HAP-1 (cell line): ENCODE data around the gene TSN.
"Not testable (repeated sequence)": the region's sequence is repeated elsewhere in the genome, so short reads cannot be mapped to it uniquely, and the experiment has no call there.

Experiments used
- DNase-seq, 2 experiments: peaks; one replicate each; pipeline ENCODE4 v3.0.0-alpha.2; 2016 to 2020; ENCODE audit warnings: low spot score in 2 of 2
- H3K27me3 ChIP-seq: fragments of 250-450 bp; sonication (Bioruptor Pico); 2 replicates; pipeline ENCODE4 v1.5.1; 2020; ENCODE audit warnings: low read depth, mild to moderate bottlenecking, moderate library complexity
- H3K36me3 ChIP-seq: fragments of 250-450 bp; sonication (Bioruptor Pico); replicated peaks from 2 replicates; pipeline ENCODE4 v1.5.1; 2020; ENCODE audit warnings: mild to moderate bottlenecking
- H3K4me1 ChIP-seq: fragments of 250-450 bp; sonication (Bioruptor Pico); 2 replicates; pipeline ENCODE4 v1.5.1; 2020; ENCODE audit warnings: mild to moderate bottlenecking
- H3K4me3 ChIP-seq: fragments of 250-450 bp; sonication (Bioruptor Pico); 2 replicates; pipeline ENCODE4 v1.5.1; 2020; ENCODE audit warnings: mild to moderate bottlenecking, moderate library complexity
- H3K9me3 ChIP-seq: fragments of 250-450 bp; sonication (Bioruptor Pico); 2 replicates; pipeline ENCODE4 v1.5.1; 2020; ENCODE audit warnings: mild to moderate bottlenecking, moderate library complexity
- in situ Hi-C: fragments of 300-500 bp; cut with MboI; formaldehyde crosslinking; loops from 3 replicates; pipeline ENCODE4 v1.14.3; 2020; ENCODE audit warnings: low sequenced_read_pairs, inconsistent platforms, mixed read lengths

The TSN gene

DNA sequence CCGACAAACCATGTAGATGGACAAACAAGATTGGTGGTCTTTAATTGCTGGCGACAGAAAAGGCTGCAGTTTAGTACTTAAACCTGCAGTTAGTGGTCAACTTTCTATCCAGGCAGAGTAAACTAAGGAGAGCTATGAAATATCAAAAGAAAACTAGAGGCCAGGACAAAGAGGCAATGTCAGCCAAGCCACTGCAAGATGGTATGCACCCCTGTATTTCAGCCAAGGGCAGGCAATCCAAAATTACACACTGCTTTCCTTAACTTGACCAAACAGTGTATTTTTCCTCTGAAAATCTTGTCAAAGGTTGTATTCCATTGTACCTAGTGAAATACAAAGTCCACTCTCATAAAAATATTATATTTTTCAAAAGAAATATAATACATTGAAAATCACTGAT is 28.1 kb upstream of the TSN start:
- Histone ChIP-seq H3K36me3 (peaks cover 47% of the 10 kb centered on the region), H3K27me3 (no peaks in the 10 kb centered on the region), H3K4me1 (no peaks in the 10 kb centered on the region), H3K9me3 (no peaks in the 10 kb centered on the region), H3K4me3 (no peak overlapping the region)
- DNase-seq, result no peak
- in situ Hi-C loops, result loop anchor here (10.0 kb wide), 1 partner anchor 333 kb away; no protein-coding TSS in a partner anchor

DNA sequence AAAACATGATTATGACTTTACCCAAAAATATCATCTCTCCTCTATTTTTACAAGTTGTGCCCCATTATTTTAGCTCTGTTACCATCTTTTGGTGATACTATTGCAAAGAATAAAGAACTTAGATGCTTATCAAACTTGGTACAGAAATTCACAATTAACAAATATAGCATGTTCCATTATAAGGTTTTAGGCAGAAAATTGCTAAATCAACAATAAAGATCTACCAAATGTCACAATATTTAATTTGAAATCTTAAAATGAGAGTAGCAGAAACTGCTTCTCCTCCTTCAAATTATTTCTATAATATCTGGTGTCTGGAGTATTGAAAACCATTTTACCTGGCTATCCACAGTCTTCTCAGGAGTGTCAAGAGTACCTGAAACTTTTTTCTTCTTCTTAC is 27.5 kb upstream of the TSN start:
- Histone ChIP-seq H3K4me3 (no peak overlapping the region), H3K4me1 (no peaks in the 10 kb centered on the region), H3K9me3 (no peaks in the 10 kb centered on the region), H3K27me3 (no peaks in the 10 kb centered on the region), H3K36me3 (peaks cover 53% of the 10 kb centered on the region)
- no peak for DNase-seq
- in situ Hi-C loops, result loop anchor here (10.0 kb wide), 1 partner anchor 333 kb away; no protein-coding TSS in a partner anchor

DNA sequence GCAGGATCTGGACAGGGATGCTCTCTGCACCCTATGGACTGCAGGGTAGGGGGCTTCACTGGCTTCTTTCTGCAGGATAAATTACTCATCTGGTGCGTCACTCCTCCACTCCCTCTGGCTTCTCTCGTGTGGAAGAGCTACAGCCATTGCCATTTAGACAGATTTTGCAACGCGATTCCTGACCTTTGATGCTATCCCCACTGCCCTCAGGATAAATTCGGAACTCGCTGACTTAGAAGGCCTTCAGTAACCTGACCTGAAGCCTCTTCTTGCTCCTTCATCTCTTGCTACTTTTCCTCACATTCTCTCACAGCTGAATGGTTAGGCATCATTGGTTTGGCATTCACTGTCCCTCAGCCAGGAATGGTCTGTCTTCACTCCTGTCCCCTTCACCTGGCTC is 24.1 kb upstream of the TSN start:
- H3K4me3 ChIP-seq, result no peak overlapping the region
- peaks cover 79% of the 10 kb centered on the region for H3K36me3 ChIP-seq
- H3K4me1 ChIP-seq, result peaks cover 6% of the 10 kb centered on the region
- H3K9me3 ChIP-seq, result no peaks in the 10 kb centered on the region
- DNase-seq, result no peak
- no peaks in the 10 kb centered on the region for H3K27me3 ChIP-seq
- in situ Hi-C loops, result no loop called here

DNA sequence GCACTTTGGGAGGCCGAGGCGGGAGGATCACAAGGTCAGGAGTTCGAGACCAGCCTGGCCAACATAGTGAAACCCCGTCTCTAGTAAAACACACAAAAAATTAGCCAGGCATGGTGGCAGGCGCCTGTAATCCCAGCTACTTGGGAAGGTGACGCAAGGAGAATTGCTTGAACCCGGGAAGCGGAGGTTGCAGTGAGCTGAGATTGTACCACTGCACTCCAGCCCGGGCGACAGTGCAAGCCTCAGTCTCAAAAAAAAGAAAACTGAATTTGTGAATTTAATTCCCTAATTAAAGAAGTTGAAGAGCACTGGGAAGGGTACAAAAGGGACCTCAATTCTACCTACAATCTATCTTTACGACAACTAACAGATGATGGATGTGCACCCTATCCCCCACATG is 20.9 kb upstream of the TSN start:
- in situ Hi-C loops, H3K27me3 ChIP-seq, H3K4me3 ChIP-seq, H3K9me3 ChIP-seq, DNase-seq, H3K4me1 ChIP-seq: not testable (repeated sequence)
- peaks cover 58% of the 10 kb centered on the region for H3K36me3 ChIP-seq

DNA sequence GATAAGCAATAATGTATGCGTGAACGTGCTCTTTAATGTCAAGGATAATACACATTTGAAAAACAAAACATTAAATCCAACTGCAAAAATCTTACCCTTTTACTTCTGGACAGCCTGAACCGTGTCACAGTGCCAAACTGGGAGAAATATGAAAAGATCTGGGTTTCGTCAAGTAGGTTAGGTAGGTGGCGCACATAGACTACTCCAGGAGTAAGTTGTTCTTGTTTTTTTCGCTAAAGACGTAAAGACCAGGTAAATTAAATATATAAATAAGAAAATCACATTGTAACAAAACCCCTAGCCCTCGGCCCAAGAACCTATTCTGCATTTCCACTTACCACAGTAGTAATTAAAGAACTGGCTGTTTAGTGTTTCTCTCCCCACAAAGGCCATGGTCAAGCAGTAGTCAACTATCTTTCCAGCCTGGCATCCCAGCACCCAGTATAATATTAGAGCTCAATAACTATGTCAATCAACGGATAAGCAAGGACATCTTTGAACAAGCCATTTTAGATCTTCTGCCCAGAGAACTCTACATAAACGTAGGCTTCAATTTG is 19.9 kb upstream of the TSN start:
- DNase-seq, result peak in 1 of 2 experiments; percentile 21
- H3K9me3 ChIP-seq, result no peaks in the 10 kb centered on the region
- peaks cover 10% of the 10 kb centered on the region for H3K4me1 ChIP-seq
- H3K27me3 ChIP-seq, result no peaks in the 10 kb centered on the region
- peak overlapping the region; percentile 82 for H3K4me3 ChIP-seq
- in situ Hi-C loops, result no loop called here
- peaks cover 47% of the 10 kb centered on the region for H3K36me3 ChIP-seq

DNA sequence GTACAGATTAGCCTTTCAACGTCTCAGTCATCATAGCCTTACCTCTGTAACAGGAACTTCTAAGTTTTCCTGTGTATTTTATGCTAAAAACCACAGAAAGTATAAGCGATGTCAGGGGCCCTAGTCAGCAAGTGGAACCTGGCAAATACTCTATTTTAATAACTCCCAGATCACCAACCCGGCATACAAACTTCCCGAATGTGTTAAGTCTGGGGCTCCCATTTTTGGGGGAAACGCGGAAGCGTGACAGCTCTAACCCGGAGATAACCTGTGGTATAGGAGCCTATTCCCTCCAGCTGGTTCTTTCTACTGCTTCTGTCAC is 19.4 kb upstream of the TSN start:
- no peak for DNase-seq
- Histone ChIP-seq H3K9me3 (no peaks in the 10 kb centered on the region), H3K4me3 (peak overlapping the region; percentile 82), H3K4me1 (peaks cover 10% of the 10 kb centered on the region), H3K27me3 (no peaks in the 10 kb centered on the region), H3K36me3 (peaks cover 42% of the 10 kb centered on the region)
- in situ Hi-C loops, result no loop called here

DNA sequence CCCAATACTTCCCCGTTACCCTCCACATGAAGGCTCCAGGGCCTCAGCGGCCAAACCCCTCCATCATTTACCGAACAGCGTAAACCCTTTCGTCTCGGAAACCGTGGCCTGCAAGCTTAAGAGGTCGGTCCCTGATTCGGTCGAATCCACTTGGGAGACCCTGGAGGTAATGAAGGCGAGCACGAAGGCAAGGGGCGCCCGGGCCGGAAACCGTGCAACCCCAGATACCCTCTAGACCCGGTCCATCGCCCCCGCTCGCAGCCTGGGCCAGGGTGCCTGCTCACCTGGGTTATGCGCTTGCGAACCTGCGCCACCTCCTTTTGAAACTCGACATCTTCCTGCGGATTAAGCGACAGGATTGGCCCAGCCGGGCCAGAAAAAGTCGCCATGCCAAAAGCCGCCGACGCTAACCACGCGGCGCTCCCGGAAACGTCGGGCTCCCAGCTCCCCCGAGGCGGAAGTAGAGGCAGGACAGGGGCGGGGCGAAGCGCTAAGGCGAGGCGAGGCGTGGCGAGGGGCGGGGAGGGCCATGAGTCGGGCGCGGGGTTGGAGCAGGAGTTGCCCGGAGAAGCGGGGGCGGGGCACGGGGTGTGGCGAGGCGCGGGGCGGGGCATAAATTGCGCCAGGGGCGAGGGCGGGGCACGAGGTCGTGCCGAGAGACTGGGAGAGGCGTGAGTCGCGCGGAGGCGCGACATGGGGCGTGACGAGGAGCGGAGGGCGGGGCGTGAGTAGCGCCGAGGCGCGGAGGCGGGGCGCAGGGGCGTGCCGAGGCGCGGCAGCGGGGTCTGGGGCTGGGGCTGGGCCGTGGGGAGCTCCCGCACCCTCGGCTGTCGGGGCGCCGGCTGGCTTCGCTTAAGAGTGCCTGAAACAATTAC is 18.8 kb upstream of the TSN start, which contains the start of gene NIFK:
TSS of gene NIFK (minus strand) at position 414 of the 875 bp plus-strand sequence. CDS start at position 389, 25 bp downstream.
- Histone ChIP-seq H3K4me1 (peaks cover 10% of the 10 kb centered on the region), H3K27me3 (no peaks in the 10 kb centered on the region), H3K4me3 (peak within 1 kb of the TSS; percentile 82), H3K9me3 (no peaks in the 10 kb centered on the region), H3K36me3 (peaks cover 38% of the 10 kb centered on the region)
- peak; percentile 92 to 100 for DNase-seq
- in situ Hi-C loops, result no loop called here

DNA sequence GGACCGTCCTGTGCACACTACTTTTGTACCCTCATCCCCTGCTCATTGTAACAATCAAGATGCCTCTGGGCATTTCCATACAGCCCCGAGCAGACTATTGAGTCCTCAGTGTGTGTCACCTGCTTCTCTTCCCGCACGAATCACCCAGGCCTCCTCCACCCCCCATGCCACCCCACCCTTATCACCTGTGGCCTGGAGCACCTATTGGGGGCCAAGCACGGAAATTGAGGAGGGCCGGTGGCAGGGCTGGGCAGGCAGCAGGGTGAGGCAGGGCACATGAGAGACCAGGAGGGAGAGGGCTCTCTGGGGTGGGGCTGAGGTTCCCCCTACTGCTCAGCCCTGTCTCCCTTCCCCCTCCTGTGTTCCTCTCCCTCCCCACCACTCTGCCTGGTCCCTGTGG is 14.5 kb upstream of the TSN start:
- Histone ChIP-seq H3K9me3 (no peaks in the 10 kb centered on the region), H3K4me1 (peaks cover 3% of the 10 kb centered on the region), H3K4me3 (no peak overlapping the region), H3K36me3 (no peaks in the 10 kb centered on the region; the same call in none of the 2 replicates), H3K27me3 (no peaks in the 10 kb centered on the region)
- no peak for DNase-seq
- in situ Hi-C loops, result no loop called here

DNA sequence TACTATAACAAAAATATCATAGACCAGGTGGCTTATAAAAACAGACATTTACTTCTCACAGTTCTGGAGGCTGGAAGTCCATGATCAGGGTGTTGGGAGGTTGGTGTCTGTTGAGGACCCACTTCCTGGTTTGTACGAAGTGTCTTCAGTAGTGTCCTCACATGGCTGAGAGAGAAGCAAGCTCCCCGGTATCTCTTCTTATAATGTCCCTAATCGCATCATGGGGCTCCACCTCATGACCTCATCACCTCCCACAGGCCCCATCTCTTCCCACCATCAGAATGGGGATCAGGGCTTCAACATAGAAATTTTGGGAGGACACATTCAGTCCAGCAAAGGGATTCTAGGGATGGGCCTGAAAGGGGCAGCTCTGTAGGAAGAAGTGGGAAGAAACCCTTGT is 14.0 kb upstream of the TSN start:
- no peaks in the 10 kb centered on the region; the same call in 1 of the 2 replicates for H3K36me3 ChIP-seq

DNA sequence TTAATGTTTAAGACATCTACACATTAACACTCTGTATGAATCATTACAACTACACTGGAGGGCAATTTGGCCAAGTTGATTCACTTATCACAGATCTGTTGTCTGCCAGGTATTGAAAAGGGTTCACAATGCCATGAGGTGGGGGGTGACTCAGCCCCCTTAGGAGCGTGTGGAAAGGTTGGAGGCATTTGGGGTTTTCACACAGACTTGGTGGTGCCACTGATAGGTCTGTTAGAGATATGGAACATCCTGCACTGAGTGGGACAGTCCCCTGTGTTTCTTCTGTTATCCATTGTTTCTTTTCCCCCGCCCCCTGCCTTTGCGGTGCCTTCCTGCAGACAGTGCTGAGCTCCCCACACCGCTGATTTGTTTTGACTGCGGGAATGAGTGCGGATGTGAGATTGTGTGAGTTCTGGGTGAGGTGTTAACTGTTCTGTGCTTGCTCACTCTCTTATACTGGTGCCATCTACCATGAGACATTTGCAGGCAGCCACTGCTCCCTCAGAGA is 9.3 kb upstream of the TSN start:
- no peaks in the 10 kb centered on the region for H3K4me1 ChIP-seq
- no peaks in the 10 kb centered on the region for H3K27me3 ChIP-seq
- in situ Hi-C loops, result no loop called here
- no peaks in the 10 kb centered on the region for H3K9me3 ChIP-seq
- DNase-seq, result no peak
- no peak overlapping the region for H3K4me3 ChIP-seq
- no peaks in the 10 kb centered on the region for H3K36me3 ChIP-seq

More for the DNA sequence above, 14.0 kb upstream of the TSN start:
- Histone ChIP-seq H3K4me1 (peaks cover 3% of the 10 kb centered on the region), H3K27me3 (no peaks in the 10 kb centered on the region), H3K9me3 (no peaks in the 10 kb centered on the region), H3K4me3 (no peak overlapping the region)
- DNase-seq, result no peak
- in situ Hi-C loops, result no loop called here

DNA sequence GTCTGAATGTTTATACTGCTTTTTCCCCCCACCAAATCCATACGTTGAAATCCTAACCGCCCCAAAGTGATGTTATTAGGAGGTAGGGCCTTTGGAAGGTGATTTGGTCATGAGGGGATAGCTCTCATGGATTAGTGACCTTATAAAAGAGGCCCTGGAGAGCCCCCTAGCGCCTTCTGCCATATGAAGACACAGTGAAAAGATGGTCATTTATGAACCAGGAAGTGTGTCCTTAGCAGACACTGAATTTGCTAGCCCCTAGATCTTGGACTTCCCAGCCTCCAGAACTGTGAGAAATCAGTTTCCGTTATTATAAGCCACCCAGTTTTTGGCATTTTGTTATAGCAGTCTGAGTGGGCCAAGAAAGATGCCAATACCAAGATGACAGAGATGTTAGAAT is 7.2 kb upstream of the TSN start:
- in situ Hi-C loops, result no loop called here
- peak; percentile 51 to 61 for DNase-seq
- Histone ChIP-seq H3K4me3 (no peak overlapping the region), H3K36me3 (no peaks in the 10 kb centered on the region), H3K27me3 (no peaks in the 10 kb centered on the region), H3K9me3 (no peaks in the 10 kb centered on the region), H3K4me1 (no peaks in the 10 kb centered on the region)

DNA sequence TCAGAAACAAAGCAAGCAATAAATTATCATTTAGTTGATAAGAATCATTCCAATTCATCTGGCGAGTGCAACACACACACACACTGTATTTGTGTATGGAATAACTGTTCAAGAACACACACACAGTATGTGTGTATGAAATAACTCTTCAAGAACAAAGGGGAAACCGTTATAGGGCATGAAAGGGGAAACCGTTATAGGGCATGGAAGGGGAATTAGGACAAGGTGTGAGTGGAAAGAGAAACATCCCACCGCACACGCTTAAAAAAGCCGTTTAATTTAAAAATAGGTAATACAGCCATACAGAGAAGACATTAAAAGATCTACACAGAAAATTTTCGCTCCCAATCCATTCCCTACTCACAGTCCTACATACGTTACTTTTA is 607 bp upstream of the TSN start:
- DNase-seq, result no peak
- no peaks in the 10 kb centered on the region for H3K27me3 ChIP-seq
- in situ Hi-C loops, result no loop called here
- H3K9me3 ChIP-seq, result no peaks in the 10 kb centered on the region
- peak overlapping the region; percentile 89 for H3K4me3 ChIP-seq
- H3K36me3 ChIP-seq, result peaks cover 11% of the 10 kb centered on the region
- H3K4me1 ChIP-seq, result peaks cover 7% of the 10 kb centered on the region

DNA sequence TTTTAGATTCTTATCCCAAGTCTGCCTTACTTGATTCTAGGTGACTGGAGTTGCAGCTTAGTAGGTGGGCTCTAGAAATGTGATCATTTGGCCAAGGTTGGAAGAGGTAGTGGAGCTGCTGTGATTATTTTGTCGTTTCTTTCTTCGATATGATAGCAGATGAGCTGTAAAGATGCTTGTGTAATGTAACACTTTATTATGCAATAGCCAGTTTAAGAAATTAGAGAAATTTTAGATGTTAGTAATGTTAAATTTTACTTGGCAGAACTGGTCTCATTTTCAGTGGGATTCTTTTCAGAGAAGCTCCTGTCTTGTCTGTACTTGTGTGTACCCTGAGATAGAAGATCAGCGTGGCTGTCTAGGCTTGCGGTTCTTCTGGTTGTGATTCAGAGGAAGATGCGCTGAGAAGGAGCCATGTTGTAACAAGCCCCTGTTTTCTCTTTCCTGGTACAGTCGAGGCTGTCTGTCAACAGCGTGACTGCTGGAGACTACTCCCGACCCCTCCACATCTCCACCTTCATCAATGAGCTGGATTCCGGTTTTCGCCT is 9.3 kb downstream of the TSN start:
- no peaks in the 10 kb centered on the region; the same call in 1 of the 2 replicates for H3K27me3 ChIP-seq
- H3K4me3 ChIP-seq, result no peak overlapping the region
- H3K9me3 ChIP-seq, result no peaks in the 10 kb centered on the region
- no peaks in the 10 kb centered on the region for H3K4me1 ChIP-seq
- in situ Hi-C loops, result no loop called here
- H3K36me3 ChIP-seq, result peaks cover 78% of the 10 kb centered on the region
- no peak for DNase-seq

DNA sequence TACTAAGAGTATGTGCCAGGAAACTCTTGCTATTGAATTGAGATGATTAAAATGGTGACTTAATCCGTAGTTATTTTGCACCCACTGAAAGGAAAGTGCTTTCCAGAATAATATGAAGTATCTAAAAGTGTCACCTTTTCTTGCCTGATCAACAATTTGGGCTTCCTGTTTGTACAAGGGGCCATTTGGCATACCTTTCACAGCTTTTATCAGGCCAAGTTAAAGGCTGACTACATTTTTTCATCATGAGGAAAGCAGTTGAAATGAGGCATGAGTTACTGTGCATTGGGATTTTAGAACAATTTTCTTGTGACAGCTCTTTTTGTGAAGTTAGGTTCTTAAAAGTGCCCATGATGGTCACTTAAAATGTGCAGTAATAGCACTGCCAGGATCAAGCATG is 11.2 kb downstream of the TSN start:
- Histone ChIP-seq H3K4me3 (no peak overlapping the region), H3K9me3 (no peaks in the 10 kb centered on the region), H3K36me3 (peaks cover 64% of the 10 kb centered on the region), H3K4me1 (no peaks in the 10 kb centered on the region), H3K27me3 (no peaks in the 10 kb centered on the region; the same call in 1 of the 2 replicates)
- no peak for DNase-seq
- in situ Hi-C loops, result no loop called here
